DMS153 (cell line): Measurements from ENCODE around the gene GPR52.

Source experiments
- DNase-seq: peaks from one replicate; lab custom pipeline; 2025; lab: John Stamatoyannopoulos, UW

GPR52 gene

DNA sequence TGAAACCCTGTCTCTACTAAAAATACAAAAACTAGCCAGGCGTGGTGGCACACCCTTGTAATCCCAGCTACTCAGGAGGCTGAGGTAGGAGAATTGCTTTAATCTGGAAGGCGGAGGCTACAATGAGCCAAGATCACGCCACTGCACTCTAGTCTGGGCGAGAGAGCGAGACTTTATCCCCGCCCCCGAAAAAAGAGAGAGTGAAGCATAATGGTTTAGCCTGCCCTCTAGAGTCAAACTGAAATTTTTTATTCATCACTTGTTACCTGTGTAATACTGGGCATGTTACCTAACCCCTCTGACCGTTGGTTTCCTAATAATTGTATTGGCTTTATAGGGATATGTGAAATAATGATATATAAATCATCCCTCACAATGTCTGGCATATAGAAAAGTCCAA is 18.8 kb downstream of the GPR52 start:
- no peak for DNase-seq

DNA sequence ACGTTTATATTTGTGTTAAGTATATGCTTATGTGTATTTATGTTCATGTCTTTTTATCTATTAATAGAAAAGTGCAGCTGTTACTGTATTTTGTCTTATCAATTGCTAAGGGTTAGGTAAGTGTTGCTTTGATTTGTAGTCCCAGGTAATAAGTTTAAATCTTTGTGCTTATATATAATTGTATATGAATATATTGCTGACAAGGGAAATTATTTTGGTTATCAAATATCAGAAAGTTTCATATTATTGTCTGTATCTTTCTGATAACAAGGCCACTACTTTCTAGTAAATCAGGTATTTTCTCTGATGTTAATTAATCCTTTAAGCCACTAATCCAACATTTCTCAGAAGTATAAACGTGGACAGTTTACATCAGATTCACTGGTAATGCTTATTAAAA is 21.3 kb downstream of the GPR52 start:
- no peak for DNase-seq

DNA sequence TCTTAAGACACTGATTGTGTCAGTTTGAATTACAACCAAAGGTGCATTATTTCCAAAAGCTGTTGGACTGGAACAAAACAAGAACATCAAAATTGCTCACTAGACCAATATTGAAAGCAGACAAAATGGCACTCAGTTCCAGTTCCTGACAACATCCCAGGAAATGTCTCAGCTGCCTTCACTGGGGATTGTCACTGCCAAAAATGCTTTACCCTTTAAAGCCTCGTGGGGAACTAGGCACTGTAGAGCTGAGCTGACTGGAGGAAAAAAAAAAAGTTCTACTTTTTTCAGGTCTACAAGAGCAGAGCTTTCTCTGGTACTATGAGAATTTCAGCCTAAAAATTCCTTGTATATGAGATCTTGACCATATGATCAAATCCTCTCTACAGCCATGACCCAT is 21.9 kb downstream of the GPR52 start:
- no peak for DNase-seq

DNA sequence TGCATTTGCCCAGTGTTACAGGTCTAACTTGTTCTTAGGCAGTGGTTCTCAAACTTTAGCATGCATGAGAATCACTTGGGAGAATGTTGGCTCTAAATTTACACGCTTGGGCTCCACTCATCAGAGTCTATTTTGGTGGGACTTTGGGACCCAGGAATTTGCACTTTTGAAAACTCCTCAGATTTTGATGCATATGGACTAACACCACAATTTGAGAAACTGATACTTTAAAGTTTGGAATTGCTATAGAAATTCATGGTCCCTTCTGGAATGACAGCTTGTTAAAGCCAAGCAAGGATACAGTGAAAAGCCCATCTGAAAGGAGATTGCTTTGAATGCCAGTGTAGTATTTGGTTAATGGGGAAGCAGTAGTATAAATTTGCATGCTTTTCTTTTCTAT is 31.5 kb downstream of the GPR52 start:
- DNase-seq: no peak

DNA sequence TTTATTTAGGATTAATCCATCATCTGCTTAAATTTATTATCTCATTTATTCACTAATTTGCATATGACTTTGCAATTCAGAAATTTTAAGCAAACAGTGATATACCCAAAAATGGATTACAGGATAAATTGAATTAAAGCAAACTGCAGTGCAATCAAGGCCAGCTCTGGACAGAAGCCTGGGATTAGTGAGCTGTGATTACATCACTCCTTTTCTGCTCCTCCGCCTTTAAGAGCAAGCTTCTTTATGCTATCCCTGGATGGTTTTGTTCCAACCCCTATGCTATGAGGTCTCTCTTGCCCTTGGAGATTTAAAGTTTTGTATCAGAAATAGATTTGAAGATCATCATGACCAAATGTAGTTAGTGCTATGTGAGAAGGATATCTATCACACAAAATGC is 32.6 kb downstream of the GPR52 start:
- no peak for DNase-seq

DNA sequence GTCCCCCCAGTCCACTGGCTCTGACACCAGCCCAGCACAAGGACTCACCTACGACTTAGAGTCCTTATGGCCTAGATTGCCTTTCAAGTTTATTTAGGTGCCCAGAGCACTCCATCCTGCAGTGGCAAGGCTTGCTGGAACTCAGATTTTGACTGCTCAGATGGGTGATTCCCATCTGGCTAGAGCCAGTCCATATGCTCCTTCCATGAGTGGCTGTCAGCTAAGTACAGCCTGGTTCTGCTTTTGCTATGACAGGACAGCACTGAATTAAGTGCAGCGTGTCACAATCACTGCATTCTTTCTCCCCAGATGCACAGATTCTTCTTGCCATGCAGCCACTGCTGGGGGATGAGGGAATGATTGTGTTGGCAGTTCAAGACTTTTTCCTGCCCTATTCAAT is 43.8 kb downstream of the GPR52 start:
- DNase-seq: no peak

DNA sequence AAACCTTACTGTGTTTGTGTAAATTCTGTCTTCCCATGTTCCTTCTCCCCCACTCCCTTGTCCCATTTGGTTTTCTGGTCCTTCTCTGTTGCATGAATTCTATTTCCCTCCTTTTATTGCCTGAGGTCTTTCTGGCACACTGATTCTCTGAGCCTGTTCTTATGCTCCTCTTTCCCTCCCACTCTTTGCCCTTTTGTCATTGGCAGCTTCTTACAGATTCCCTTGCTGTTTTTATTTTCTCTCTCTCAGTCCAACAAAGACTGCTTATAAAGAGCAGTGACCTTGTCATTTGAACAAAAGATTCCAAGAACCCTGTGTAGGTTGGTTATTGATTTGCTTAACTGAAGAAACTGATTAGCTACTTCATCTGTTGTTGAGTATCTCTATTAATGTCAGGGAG is 49.7 kb downstream of the GPR52 start:
- DNase-seq: no peak
